Measurements from ENCODE around the gene NFU1. TPM values are rescaled to one million over a fixed set of nuclear protein-coding genes. Genes with fewer than 3 reads are reported as not detected.

NFU1 gene
- total and polyA plus RNA-seq, 9 of the 15 experiments (the other 6 are each of a cell fraction or from before 2014, with no cell fraction given), result 33.3 to 61.8 (median 53.7) TPM

DNA sequence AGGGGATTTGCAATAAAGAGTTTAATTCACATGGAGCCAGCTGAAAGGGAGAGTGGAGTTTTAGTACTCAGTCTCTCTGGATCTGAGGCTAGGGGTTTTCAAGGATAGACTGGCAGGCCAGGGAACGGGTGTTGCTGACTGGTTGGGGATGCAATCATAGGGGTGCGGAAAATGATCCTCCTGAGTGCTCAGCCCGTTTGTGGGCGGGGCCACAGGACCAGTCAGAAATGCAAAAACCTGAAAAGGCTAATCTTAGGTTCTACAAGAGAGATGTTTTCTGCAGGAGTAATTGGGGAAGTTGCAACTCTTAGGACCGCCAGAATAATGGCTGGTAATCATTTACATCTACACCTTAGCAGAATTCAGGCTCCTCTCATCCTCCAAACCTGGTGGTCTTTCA is 2.5 kb downstream of the NFU1 start:
- no peak overlapping the region for H3K27ac ChIP-seq (ENCODE audit: extremely low read depth, low read depth, low read length)
- ChIA-PET CTCF (ENCODE audit: low intra/inter-chr PET ratio) (no interaction called here), POLR2A (no interaction called here)
- no peak overlapping the region for H3K4me2 ChIP-seq (ENCODE audit: insufficient read depth, low read length)
- in situ Hi-C loops (cut with MboI), result no loop called here
- peaks cover 24% of the 10 kb centered on the region for H3K79me2 ChIP-seq (ENCODE audit: control insufficient read depth, insufficient read depth, low read length)
- no peaks in the 10 kb centered on the region for H3K9me1 ChIP-seq (ENCODE audit: control insufficient read depth, insufficient read depth, low read length)
- TF ChIP-seq ZNF583 (CRISPR knock-in tag; IDR thresholded peaks at IDR 0.05) (no peak), ZNF586 (CRISPR knock-in tag; conservative IDR thresholded peaks at IDR 0.05) (no peak), ZNF408 (CRISPR knock-in tag; IDR thresholded peaks at IDR 0.05; ENCODE audit: low read depth) (no peak), HNRNPUL1 (IDR thresholded peaks at IDR 0.05; ENCODE audit: low read length) (no peak), PHF20 (IDR thresholded peaks at IDR 0.05; ENCODE audit: partially characterized antibody) (no peak), EP400 (IDR thresholded peaks at IDR 0.05) (no peak), PRPF4 (IDR thresholded peaks at IDR 0.05; ENCODE audit: insufficient read depth, low read depth, low read length, poor library complexity, severe bottlenecking) (no peak), TFAM (CRISPR knock-in tag; conservative IDR thresholded peaks at IDR 0.05) (no peak), POLR2A (conservative IDR thresholded peaks at IDR 0.05) (no peak), FOXK1 (CRISPR knock-in tag; IDR thresholded peaks at IDR 0.05; ENCODE audit: borderline replicate concordance) (no peak), YBX1 (IDR thresholded peaks at IDR 0.05) (no peak), JUN (IDR thresholded peaks at IDR 0.05; ENCODE audit: borderline replicate concordance, low read depth, low read length) (no peak), JUN (CRISPR knock-in tag; IDR thresholded peaks at IDR 0.05; ENCODE audit: borderline replicate concordance) (no peak)
- TF ChIP-seq, protein P1, sequence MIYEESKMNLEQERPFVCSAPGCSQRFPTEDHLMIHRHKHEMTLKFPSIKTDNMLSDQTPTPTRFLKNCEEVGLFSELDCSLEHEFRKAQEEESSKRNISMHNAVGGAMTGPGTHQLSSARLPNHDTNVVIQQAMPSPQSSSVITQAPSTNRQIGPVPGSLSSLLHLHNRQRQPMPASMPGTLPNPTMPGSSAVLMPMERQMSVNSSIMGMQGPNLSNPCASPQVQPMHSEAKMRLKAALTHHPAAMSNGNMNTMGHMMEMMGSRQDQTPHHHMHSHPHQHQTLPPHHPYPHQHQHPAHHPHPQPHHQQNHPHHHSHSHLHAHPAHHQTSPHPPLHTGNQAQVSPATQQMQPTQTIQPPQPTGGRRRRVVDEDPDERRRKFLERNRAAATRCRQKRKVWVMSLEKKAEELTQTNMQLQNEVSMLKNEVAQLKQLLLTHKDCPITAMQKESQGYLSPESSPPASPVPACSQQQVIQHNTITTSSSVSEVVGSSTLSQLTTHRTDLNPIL (CRISPR knock-in tag; IDR thresholded peaks at IDR 0.05), result no peak
- intact Hi-C loops (cut with micrococcal nuclease), result no loop called here
- H2AFZ ChIP-seq (ENCODE audit: low read depth, low read length), result 0 out of 2 replicates have a peak overlapping the region, but pooled peaks have one; percentile 9
- WGBS (ENCODE audit: insufficient coverage, low coverage, missing lambda C conversion rate), result 39% methylated on average over 5 of the region's 5 CpGs
- H3K9me3 ChIP-seq (replicated peaks; ENCODE audit: control insufficient read depth, insufficient read depth, low read depth, low read length), result no peaks in the 10 kb centered on the region; the same call in none of the 2 replicates
- BruUV-seq (replicated peaks), result no TSS peak
- no peaks in the 10 kb centered on the region for H3K27me3 ChIP-seq (ENCODE audit: control insufficient read depth in 2 of 2, insufficient read depth in 2 of 2, low read length in 2 of 2)
- H4K20me1 ChIP-seq (replicated peaks; ENCODE audit: control insufficient read depth, insufficient read depth, low read length), result no peaks in the 10 kb centered on the region
- no peak overlapping the region for H3K9ac ChIP-seq (ENCODE audit: insufficient read depth in 1 of 2, low read depth in 2 of 2, low read length in 2 of 2)
- FAIRE-seq (no peak), ATAC-seq (no peak), DNase-seq (ENCODE audit: extremely low read depth in 1 of 4, low spot score in 3 of 4) (peak in 3 of 4 experiments; percentile 17 to 25 (median 19))
- peaks cover 11% of the 10 kb centered on the region for H3K36me3 ChIP-seq (ENCODE audit: control insufficient read depth, insufficient read depth, low read length)
- H3K4me3 ChIP-seq, result no peak overlapping the region
- peaks cover 15 to 16% of the 10 kb centered on the region in 2 experiments; a peak in 4 of 5 replicates for H3K4me1 ChIP-seq (replicated peaks in 1 of 2; ENCODE audit: control insufficient read depth in 2 of 2, insufficient read depth in 2 of 2, low read length in 2 of 2)

Measured in K562 (cell line).